IMR-90 (cell line): ENCODE data around the gene FXYD1. TPM values are rescaled to one million over a fixed set of nuclear protein-coding genes. Genes with fewer than 3 reads are reported as not detected.

Experiments
- ATAC-seq: fragments of 200-7000 bp; cut with Tn5 transposase; 2 replicates; pipeline ENCODE4 v1.9.1; 2020; ENCODE audit warnings: low read depth, mild to moderate bottlenecking, moderate library complexity
- BruUV-seq: library from RNA; stranded (reverse); fragments of 400-500 nt; replicated peaks from 2 replicates; lab custom pipeline; 2021; lab: Mats Ljungman, UMichigan
- CTCF ChIA-PET: fragments of 300-600 bp; formaldehyde crosslinking; extraction: SDS; loops from one replicate; lab custom pipeline; 2021; ENCODE audit warnings: antibody characterized with exemption; lab: Yijun Ruan, JAX
- POLR2A ChIA-PET: fragments of 300-600 bp; sonication (Branson Sonifier 250); formaldehyde crosslinking; loops from one replicate; lab custom pipeline; 2022; ENCODE audit warnings: antibody characterized with exemption; ENCODE audit not compliant: unreplicated experiment; lab: Charles Lee
- DNase-seq: peaks from one replicate; pipeline ENCODE4 v3.0.0; 2013
- H2AFZ ChIP-seq: replicated peaks from 2 replicates; pipeline ENCODE3; 2013; ENCODE audit warnings: low read length, mild to moderate bottlenecking; ENCODE audit not compliant: poor library complexity
- H2AK5ac ChIP-seq: 2 replicates; pipeline ENCODE4 v1.6.1; 2013; ENCODE audit warnings: low read depth, low read length, inconsistent platforms
- H2AK9ac ChIP-seq: replicated peaks from 2 replicates; pipeline ENCODE3; 2013; ENCODE audit warnings: mild to moderate bottlenecking, low read depth, low read length, moderate library complexity; ENCODE audit not compliant: poor library complexity
- H2BK120ac ChIP-seq: 2 replicates; pipeline ENCODE4 v1.6.1; 2013; ENCODE audit warnings: low read depth, low read length, inconsistent platforms
- H2BK15ac ChIP-seq: 3 replicates; pipeline ENCODE4 v1.6.1; 2013; ENCODE audit warnings: low read depth, low read length, inconsistent platforms
- H2BK20ac ChIP-seq: 2 replicates; pipeline ENCODE4 v1.6.1; 2013; ENCODE audit warnings: low read depth, mild to moderate bottlenecking, inconsistent platforms, low read length, moderate library complexity
- H2BK5ac ChIP-seq: 2 replicates; pipeline ENCODE4 v1.6.1; 2013; ENCODE audit warnings: mild to moderate bottlenecking, low read depth, low read length, inconsistent platforms; ENCODE audit not compliant: poor library complexity, severe bottlenecking
- H3K14ac ChIP-seq: replicated peaks from 2 replicates; pipeline ENCODE4 v1.6.1; 2013; ENCODE audit warnings: low read depth, low read length, inconsistent platforms
- H3K18ac ChIP-seq: 2 replicates; pipeline ENCODE4 v1.6.1; 2013; ENCODE audit warnings: low read depth, low read length, control low read depth
- H3K23ac ChIP-seq: 2 replicates; pipeline ENCODE4 v1.6.1; 2013; ENCODE audit warnings: low read depth, low read length, inconsistent platforms
- H3K27ac ChIP-seq: 2 replicates; pipeline ENCODE4 v1.5.1; 2013; ENCODE audit warnings: mild to moderate bottlenecking, control low read depth, low read length; ENCODE audit not compliant: insufficient read depth
- H3K27me3 ChIP-seq: 2 replicates; pipeline ENCODE4 v1.6.1; 2013; ENCODE audit warnings: low read length; ENCODE audit not compliant: control insufficient read depth, insufficient read depth
- H3K36me3 ChIP-seq: 2 replicates; pipeline ENCODE4 v1.6.1; 2013; ENCODE audit warnings: low read length, mixed read lengths; ENCODE audit not compliant: control insufficient read depth, insufficient read depth
- H3K4ac ChIP-seq: 2 replicates; pipeline ENCODE4 v1.6.1; 2013; ENCODE audit warnings: low read depth, low read length, inconsistent platforms
- H3K4me1 ChIP-seq: 2 replicates; pipeline ENCODE4 v1.6.1; 2013; ENCODE audit warnings: low read length, mixed read lengths; ENCODE audit not compliant: control insufficient read depth, insufficient read depth
- H3K4me2 ChIP-seq: 2 replicates; pipeline ENCODE4 v1.6.1; 2013; ENCODE audit warnings: low read depth, mild to moderate bottlenecking, control low read depth, low read length, moderate library complexity
- H3K4me3 ChIP-seq: 2 replicates; pipeline ENCODE4 v1.5.1; 2013; ENCODE audit warnings: low read depth, mild to moderate bottlenecking, control low read depth, low read length, moderate library complexity; ENCODE audit not compliant: insufficient read depth
- H3K56ac ChIP-seq: 2 replicates; pipeline ENCODE4 v1.6.1; 2013; ENCODE audit warnings: low read length, inconsistent platforms; ENCODE audit not compliant: insufficient read depth; ENCODE audit errors: extremely low read depth
- H3K79me1 ChIP-seq, 2 experiments: 2 replicates each; pipeline ENCODE4 v1.6.1; 2013; ENCODE audit warnings: low read length in 2 of 2, inconsistent platforms in 1 of 2, low read depth in 1 of 2
- H3K9ac ChIP-seq: 2 replicates; pipeline ENCODE4 v1.6.1; 2013; ENCODE audit warnings: low read depth, low read length, control low read depth
- H3K9me1 ChIP-seq: 2 replicates; pipeline ENCODE4 v1.6.1; 2013; ENCODE audit warnings: low read length, inconsistent platforms; ENCODE audit not compliant: insufficient read depth
- H3K9me3 ChIP-seq: 2 replicates; pipeline ENCODE4 v1.6.1; 2013; ENCODE audit warnings: low read length; ENCODE audit not compliant: control insufficient read depth, insufficient read depth
- H4K20me1 ChIP-seq: 2 replicates; pipeline ENCODE4 v1.6.1; 2013; ENCODE audit warnings: low read length, inconsistent platforms; ENCODE audit not compliant: insufficient read depth
- H4K5ac ChIP-seq: 2 replicates; pipeline ENCODE4 v1.6.1; 2013; ENCODE audit warnings: mild to moderate bottlenecking, low read depth, low read length, control low read depth
- H4K8ac ChIP-seq, 2 experiments: 2 replicates each; pipeline ENCODE4 v1.6.1; 2013; ENCODE audit warnings: low read depth in 2 of 2, low read length in 2 of 2, control low read depth in 1 of 2, inconsistent platforms in 1 of 2
- H4K91ac ChIP-seq: 2 replicates; pipeline ENCODE4 v1.6.1; 2013; ENCODE audit warnings: low read depth, low read length, inconsistent platforms; ENCODE audit not compliant: insufficient read depth
- BHLHE40 ChIP-seq: fragments of 150-350 bp; IDR thresholded peaks from 2 replicates; pipeline ENCODE4 v1.6.1; 2016; ENCODE audit warnings: mild to moderate bottlenecking, low read depth, low read length
- CHD1 ChIP-seq: IDR thresholded peaks from 2 replicates; pipeline ENCODE4 v1.6.1; 2012; ENCODE audit warnings: low read depth, low read length, improper control_type of control experiment
- ELK1 ChIP-seq: fragments of 150-350 bp; IDR thresholded peaks from 2 replicates; pipeline ENCODE4 v1.6.1; 2016; ENCODE audit warnings: low read depth, mild to moderate bottlenecking, low read length, moderate library complexity, borderline replicate concordance
- RCOR1 ChIP-seq: IDR thresholded peaks from 2 replicates; pipeline ENCODE4 v1.6.1; 2012; ENCODE audit warnings: mild to moderate bottlenecking, low read length, improper control_type of control experiment; ENCODE audit not compliant: insufficient replicate concordance
- WGBS, 2 experiments: methylation state at CpG; one replicate each; pipeline versions ENCODE4 v1.1.5 to v1.1.7; 2013; ENCODE audit warnings: missing lambda C conversion rate in 2 of 2; ENCODE audit not compliant: insufficient read length in 1 of 2; ENCODE audit errors: extremely low coverage in 2 of 2; 5-methylcytosine and 5-hydroxymethylcytosine counted together
- dilution Hi-C: fragments of 300-500 bp; cut with HindIII; formaldehyde crosslinking; loops from one replicate; pipeline ENCODE4 v1.14.3; 2018; ENCODE audit warnings: low sequenced_read_pairs; ENCODE audit not compliant: unreplicated experiment
- in situ Hi-C: fragments of 300-500 bp; cut with MboI; formaldehyde crosslinking; loops from 3 replicates; pipeline ENCODE4 v1.14.3; 2019; ENCODE audit warnings: low sequenced_read_pairs, inconsistent platforms, mixed read lengths
- intact Hi-C: fragments of 100-400 bp; cut with micrococcal nuclease; formaldehyde crosslinking; loops from 2 replicates; pipeline ENCODE4 v1.10.0; 2022
- polyA plus RNA-seq, 3 experiments: library from polyadenylated mRNA; depleted of rRNA; stranded (reverse); fragments of >200 nt; gene quantifications; 2 replicates each; pipeline ENCODE4 v1.2.3, GENCODE V29; 2012; ENCODE audit warnings: low replicate concordance in 1 of 3
- total RNA-seq: library from RNA; depleted of rRNA; stranded (reverse); fragments of >200 nt; gene quantifications from 2 replicates; pipeline ENCODE4 v1.2.3, GENCODE V29; 2012

FXYD1 gene
- total and polyA plus RNA-seq, 2 of the 4 experiments (the other 2 are of a cell fraction): 0.18 to 3.9 TPM

DNA sequence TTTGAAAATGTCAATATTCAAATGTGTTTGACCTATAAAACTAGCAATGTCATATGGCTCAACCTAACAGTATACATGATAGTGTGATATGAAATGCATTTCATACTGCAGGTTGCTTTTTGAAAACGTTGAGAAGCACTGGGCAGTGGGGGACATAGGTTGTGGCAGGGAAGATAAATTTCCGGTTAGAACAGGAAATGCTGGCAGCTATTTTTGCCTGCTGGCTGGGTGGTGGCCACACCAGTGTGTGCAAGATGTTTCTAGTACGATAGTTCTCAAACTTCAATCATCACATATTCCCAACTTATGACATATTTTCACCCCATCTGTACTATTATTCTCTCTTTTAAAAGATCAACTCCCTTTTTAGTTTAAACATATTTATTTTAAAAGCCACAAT lies 33.1 kb downstream of the FXYD1 start:
- WGBS, 2 experiments: no CpG with 5 or more reads among the region's 3 CpGs
- intact Hi-C loops: no loop called here
- dilution Hi-C loops: no loop called here

More for the DNA sequence above, 33.1 kb downstream of the FXYD1 start:
- Histone ChIP-seq H2BK5ac (no peak overlapping the region), H3K27me3 (no peaks in the 10 kb centered on the region), H3K9me1 (no peaks in the 10 kb centered on the region), H2BK15ac (no peak overlapping the region), H2BK20ac (no peak overlapping the region), H2AFZ (no peak overlapping the region), H3K23ac (no peak overlapping the region), H3K27ac (no peak overlapping the region), H3K79me1 (no peaks in the 10 kb centered on the region), H3K9ac (no peak overlapping the region), H3K4me3 (no peak overlapping the region), H4K20me1 (no peaks in the 10 kb centered on the region), H4K8ac (no peak overlapping the region), H3K9me3 (no peaks in the 10 kb centered on the region), H3K36me3 (peaks cover 11% of the 10 kb centered on the region), H4K5ac (no peak overlapping the region), H2AK5ac (no peak overlapping the region), H4K91ac (no peak overlapping the region), H3K14ac (no peak overlapping the region), H3K56ac (no peak overlapping the region), H3K4me2 (no peak overlapping the region), H3K4me1 (no peaks in the 10 kb centered on the region), H2BK120ac (no peak overlapping the region), H3K4ac (no peak overlapping the region), H3K18ac (no peak overlapping the region), H2AK9ac (no peak overlapping the region)
- no TSS peak for BruUV-seq
- ChIA-PET POLR2A (no interaction called here), CTCF (no interaction called here)
- no peak for TF ChIP-seq CHD1
- no peak for TF ChIP-seq RCOR1
- TF ChIP-seq BHLHE40: no peak
- no peak for TF ChIP-seq ELK1
- DNase-seq: no peak
- in situ Hi-C loops: no loop called here
- ATAC-seq: no peak
